SK-N-SH treated with all-trans-retinoic acid at 6 μM for 48 hours (cell line): Measurements from ENCODE around the gene LRP3.

ENCODE experiments used
- ATAC-seq: fragments of 200-7000 bp; cut with Tn5 transposase; 3 replicates; pipeline ENCODE4 v1.9.1; 2020; ENCODE audit warnings: mild to moderate bottlenecking, moderate library complexity
- ARNTL ChIP-seq: fragments of 450-650 bp; formaldehyde crosslinking; IDR thresholded peaks from 2 replicates; pipeline ENCODE4 v1.5.0; 2020; ENCODE audit warnings: low read depth, mild to moderate bottlenecking, moderate library complexity, borderline replicate concordance
- CSDC2 ChIP-seq: fragments of 250-450 bp; sonication (Bioruptor Pico); IDR thresholded peaks from 2 replicates; pipeline ENCODE4 v1.5.0; 2020; ENCODE audit warnings: mild to moderate bottlenecking, moderate library complexity
- ESRRG ChIP-seq: fragments of 250-450 bp; sonication (Bioruptor Pico); IDR thresholded peaks from 2 replicates; pipeline ENCODE4 v1.6.1; 2021; ENCODE audit warnings: mild to moderate bottlenecking
- GLIS3 ChIP-seq: fragments of 250-450 bp; sonication (Bioruptor Pico); IDR thresholded peaks from 2 replicates; pipeline ENCODE4 v1.5.0; 2020; ENCODE audit warnings: mild to moderate bottlenecking, moderate library complexity
- ISL1 ChIP-seq: fragments of 250-450 bp; sonication (Bioruptor Pico); IDR thresholded peaks from 2 replicates; pipeline ENCODE4 v2.1.2; 2022; ENCODE audit warnings: mild to moderate bottlenecking, moderate library complexity
- OSR1 ChIP-seq: fragments of 250-450 bp; sonication (Bioruptor Pico); IDR thresholded peaks from 2 replicates; pipeline ENCODE4 v1.8.0; 2022; ENCODE audit warnings: moderate library complexity, mild to moderate bottlenecking, inconsistent platforms
- PPARA ChIP-seq: fragments of 250-450 bp; sonication (Bioruptor Pico); IDR thresholded peaks from 2 replicates; pipeline ENCODE4 v1.5.0; 2020; ENCODE audit warnings: mild to moderate bottlenecking, borderline replicate concordance
- SNAI2 ChIP-seq: fragments of 250-450 bp; sonication (Bioruptor Pico); IDR thresholded peaks from 2 replicates; pipeline ENCODE4 v1.5.0; 2020; ENCODE audit warnings: mild to moderate bottlenecking, moderate library complexity
- TCF4 ChIP-seq: fragments of 250-450 bp; sonication (Bioruptor Pico); IDR thresholded peaks from 2 replicates; pipeline ENCODE4 v1.8.0; 2021; ENCODE audit warnings: mild to moderate bottlenecking, moderate library complexity, borderline replicate concordance
- TOX ChIP-seq: fragments of 250-450 bp; sonication (Bioruptor Pico); IDR thresholded peaks from 2 replicates; pipeline ENCODE4 v1.8.0; 2021; ENCODE audit warnings: mild to moderate bottlenecking, moderate library complexity, borderline replicate concordance
- ZC3H10 ChIP-seq: fragments of 250-450 bp; sonication (Bioruptor Pico); IDR thresholded peaks from 2 replicates; pipeline ENCODE4 v1.5.1; 2021; ENCODE audit warnings: mild to moderate bottlenecking, moderate library complexity
- ZFP3 ChIP-seq: fragments of 250-450 bp; sonication (Bioruptor Pico); IDR thresholded peaks from 2 replicates; pipeline ENCODE4 v1.5.0; 2020; ENCODE audit warnings: mild to moderate bottlenecking, moderate library complexity
- ZFP30 ChIP-seq: fragments of 450-650 bp; formaldehyde crosslinking; IDR thresholded peaks from 2 replicates; pipeline ENCODE4 v1.5.0; 2022; ENCODE audit warnings: mild to moderate bottlenecking, moderate library complexity
- ZNF565 ChIP-seq: fragments of 450-650 bp; formaldehyde crosslinking; conservative IDR thresholded peaks from 2 replicates; pipeline ENCODE4 v1.5.0; 2020; ENCODE audit warnings: low read depth, mild to moderate bottlenecking, moderate library complexity
- ZNF70 ChIP-seq: fragments of 450-650 bp; formaldehyde crosslinking; IDR thresholded peaks from 2 replicates; pipeline ENCODE4 v1.5.0; 2020; ENCODE audit warnings: mild to moderate bottlenecking, moderate library complexity
- ZNF8 ChIP-seq: fragments of 450-650 bp; formaldehyde crosslinking; IDR thresholded peaks from 2 replicates; pipeline ENCODE4 v1.5.0; 2020; ENCODE audit warnings: mild to moderate bottlenecking, moderate library complexity
- TF ChIP-seq, protein P1 (sequence below): fragments of 250-450 bp; sonication (Bioruptor Pico); IDR thresholded peaks from 2 replicates; pipeline ENCODE4 v1.8.0; 2021; ENCODE audit warnings: low read depth, mild to moderate bottlenecking, moderate library complexity, borderline replicate concordance
- TF ChIP-seq, protein P2 (sequence below): fragments of 250-450 bp; sonication (Bioruptor Pico); IDR thresholded peaks from 2 replicates; pipeline ENCODE4 v1.5.1; 2021; ENCODE audit warnings: mild to moderate bottlenecking, moderate library complexity
- TF ChIP-seq, protein P3 (sequence below): fragments of 250-450 bp; sonication (Bioruptor Pico); IDR thresholded peaks from 2 replicates; pipeline ENCODE4 v1.5.1; 2020; ENCODE audit warnings: low read depth, mild to moderate bottlenecking, moderate library complexity
- TF ChIP-seq, protein P4 (sequence below): fragments of 250-450 bp; sonication (Bioruptor Pico); IDR thresholded peaks from 2 replicates; pipeline ENCODE4 v1.8.0; 2020; ENCODE audit warnings: mild to moderate bottlenecking, moderate library complexity, borderline replicate concordance

Gene LRP3

DNA sequence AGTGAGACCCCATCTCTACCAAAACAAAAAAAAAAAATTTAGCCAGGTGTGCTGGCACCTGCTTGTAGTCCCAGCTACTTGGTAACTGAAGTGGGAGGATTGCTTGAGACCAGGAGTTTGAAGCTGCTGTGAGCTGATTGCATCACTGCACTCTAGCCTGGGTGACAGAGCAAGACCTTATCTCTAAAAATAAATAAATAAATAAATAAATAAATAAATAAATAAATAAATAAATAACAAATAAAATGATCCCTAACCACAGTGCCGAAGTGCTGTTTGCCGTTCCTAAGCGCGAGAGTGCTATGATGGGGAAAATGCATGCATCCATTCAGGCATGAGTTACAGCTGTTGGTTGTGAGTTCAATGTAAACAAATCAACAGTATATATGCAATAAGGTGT lies 35.0 kb upstream of the LRP3 start:
- no peak for ATAC-seq
- TF ChIP-seq TOX (CRISPR knock-in tag), result no peak
- no peak for TF ChIP-seq ISL1 (CRISPR knock-in tag)
- TF ChIP-seq CSDC2 (CRISPR knock-in tag), result no peak
- no peak for TF ChIP-seq ZNF565 (CRISPR knock-in tag)
- no peak for TF ChIP-seq TCF4 (CRISPR knock-in tag)
- TF ChIP-seq ZC3H10 (CRISPR knock-in tag), result no peak
- no peak for TF ChIP-seq SNAI2 (CRISPR knock-in tag)

DNA sequence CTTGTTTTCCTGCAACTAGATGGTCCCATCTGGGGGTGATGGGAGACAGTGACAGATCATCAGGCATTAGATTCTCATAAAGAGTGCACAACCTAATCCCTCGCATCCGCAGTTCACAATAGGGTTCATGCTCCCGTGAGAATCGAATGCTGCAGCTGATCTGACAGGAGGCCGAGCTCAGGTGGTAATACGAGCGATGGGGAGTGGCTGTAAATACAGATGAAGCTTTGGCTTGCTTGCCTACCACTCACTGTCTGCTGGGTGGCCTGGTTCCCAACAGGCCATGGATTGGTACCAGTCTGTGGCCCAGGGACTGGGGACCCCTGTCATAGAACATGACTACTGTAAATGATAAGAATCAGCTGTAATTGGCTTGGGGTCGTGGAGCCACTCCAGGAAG lies 34.2 kb upstream of the LRP3 start:
- no peak for ATAC-seq
- TF ChIP-seq CSDC2 (CRISPR knock-in tag), result no peak
- TF ChIP-seq PPARA, result no peak
- TF ChIP-seq ZNF8, result no peak
- no peak for TF ChIP-seq ZC3H10 (CRISPR knock-in tag)
- TF ChIP-seq ZFP3 (CRISPR knock-in tag), result no peak
- TF ChIP-seq TCF4 (CRISPR knock-in tag), result no peak
- no peak for TF ChIP-seq ZNF70
- TF ChIP-seq, protein P1, sequence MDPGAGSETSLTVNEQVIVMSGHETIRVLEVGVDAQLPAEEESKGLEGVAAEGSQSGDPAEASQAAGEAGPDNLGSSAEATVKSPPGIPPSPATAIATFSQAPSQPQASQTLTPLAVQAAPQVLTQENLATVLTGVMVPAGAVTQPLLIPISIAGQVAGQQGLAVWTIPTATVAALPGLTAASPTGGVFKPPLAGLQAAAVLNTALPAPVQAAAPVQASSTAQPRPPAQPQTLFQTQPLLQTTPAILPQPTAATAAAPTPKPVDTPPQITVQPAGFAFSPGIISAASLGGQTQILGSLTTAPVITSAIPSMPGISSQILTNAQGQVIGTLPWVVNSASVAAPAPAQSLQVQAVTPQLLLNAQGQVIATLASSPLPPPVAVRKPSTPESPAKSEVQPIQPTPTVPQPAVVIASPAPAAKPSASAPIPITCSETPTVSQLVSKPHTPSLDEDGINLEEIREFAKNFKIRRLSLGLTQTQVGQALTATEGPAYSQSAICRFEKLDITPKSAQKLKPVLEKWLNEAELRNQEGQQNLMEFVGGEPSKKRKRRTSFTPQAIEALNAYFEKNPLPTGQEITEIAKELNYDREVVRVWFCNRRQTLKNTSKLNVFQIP (CRISPR knock-in tag), result no peak
- TF ChIP-seq, protein P2, sequence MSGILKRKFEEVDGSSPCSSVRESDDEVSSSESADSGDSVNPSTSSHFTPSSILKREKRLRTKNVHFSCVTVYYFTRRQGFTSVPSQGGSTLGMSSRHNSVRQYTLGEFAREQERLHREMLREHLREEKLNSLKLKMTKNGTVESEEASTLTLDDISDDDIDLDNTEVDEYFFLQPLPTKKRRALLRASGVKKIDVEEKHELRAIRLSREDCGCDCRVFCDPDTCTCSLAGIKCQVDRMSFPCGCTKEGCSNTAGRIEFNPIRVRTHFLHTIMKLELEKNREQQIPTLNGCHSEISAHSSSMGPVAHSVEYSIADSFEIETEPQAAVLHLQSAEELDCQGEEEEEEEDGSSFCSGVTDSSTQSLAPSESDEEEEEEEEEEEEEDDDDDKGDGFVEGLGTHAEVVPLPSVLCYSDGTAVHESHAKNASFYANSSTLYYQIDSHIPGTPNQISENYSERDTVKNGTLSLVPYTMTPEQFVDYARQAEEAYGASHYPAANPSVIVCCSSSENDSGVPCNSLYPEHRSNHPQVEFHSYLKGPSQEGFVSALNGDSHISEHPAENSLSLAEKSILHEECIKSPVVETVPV (CRISPR knock-in tag), result no peak
- no peak for TF ChIP-seq ISL1 (CRISPR knock-in tag)
- TF ChIP-seq TOX (CRISPR knock-in tag), result no peak
- no peak for TF ChIP-seq ESRRG (CRISPR knock-in tag)
- no peak for TF ChIP-seq SNAI2 (CRISPR knock-in tag)
- TF ChIP-seq ZFP30 (CRISPR knock-in tag), result no peak
- no peak for TF ChIP-seq GLIS3 (CRISPR knock-in tag)

DNA sequence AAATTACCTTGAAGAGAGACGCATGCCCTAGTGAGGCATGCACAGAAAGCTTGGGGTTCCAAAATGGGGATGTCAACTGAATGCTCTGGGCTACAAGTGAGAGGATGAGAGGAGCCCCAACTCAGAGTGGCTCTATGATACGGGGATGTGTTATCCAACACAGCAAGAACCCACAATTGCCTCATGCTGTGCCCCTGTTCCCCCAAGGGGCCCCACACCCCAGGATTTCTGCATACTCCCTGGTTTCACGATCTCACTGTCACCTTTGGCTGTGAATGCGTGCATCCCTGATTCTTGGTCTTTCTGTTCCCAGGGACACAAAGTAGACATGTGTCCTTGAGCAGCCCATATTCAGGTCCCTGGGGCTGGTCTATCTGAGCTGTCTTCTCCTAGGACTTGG lies 32.9 kb upstream of the LRP3 start:
- no peak for ATAC-seq
- TF ChIP-seq, protein P3, sequence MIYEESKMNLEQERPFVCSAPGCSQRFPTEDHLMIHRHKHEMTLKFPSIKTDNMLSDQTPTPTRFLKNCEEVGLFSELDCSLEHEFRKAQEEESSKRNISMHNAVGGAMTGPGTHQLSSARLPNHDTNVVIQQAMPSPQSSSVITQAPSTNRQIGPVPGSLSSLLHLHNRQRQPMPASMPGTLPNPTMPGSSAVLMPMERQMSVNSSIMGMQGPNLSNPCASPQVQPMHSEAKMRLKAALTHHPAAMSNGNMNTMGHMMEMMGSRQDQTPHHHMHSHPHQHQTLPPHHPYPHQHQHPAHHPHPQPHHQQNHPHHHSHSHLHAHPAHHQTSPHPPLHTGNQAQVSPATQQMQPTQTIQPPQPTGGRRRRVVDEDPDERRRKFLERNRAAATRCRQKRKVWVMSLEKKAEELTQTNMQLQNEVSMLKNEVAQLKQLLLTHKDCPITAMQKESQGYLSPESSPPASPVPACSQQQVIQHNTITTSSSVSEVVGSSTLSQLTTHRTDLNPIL, result no peak
- TF ChIP-seq, protein P1 (CRISPR knock-in tag), result no peak
- TF ChIP-seq ESRRG (CRISPR knock-in tag) (no peak), ZNF70 (no peak), OSR1 (CRISPR knock-in tag) (no peak), TOX (CRISPR knock-in tag) (no peak), GLIS3 (CRISPR knock-in tag) (no peak), ARNTL (CRISPR knock-in tag) (no peak), TCF4 (CRISPR knock-in tag) (no peak), PPARA (no peak), ZFP3 (CRISPR knock-in tag) (no peak), ZNF8 (no peak), ZC3H10 (CRISPR knock-in tag) (no peak)
- TF ChIP-seq, protein P2 (CRISPR knock-in tag), result no peak
- TF ChIP-seq, protein P4, sequence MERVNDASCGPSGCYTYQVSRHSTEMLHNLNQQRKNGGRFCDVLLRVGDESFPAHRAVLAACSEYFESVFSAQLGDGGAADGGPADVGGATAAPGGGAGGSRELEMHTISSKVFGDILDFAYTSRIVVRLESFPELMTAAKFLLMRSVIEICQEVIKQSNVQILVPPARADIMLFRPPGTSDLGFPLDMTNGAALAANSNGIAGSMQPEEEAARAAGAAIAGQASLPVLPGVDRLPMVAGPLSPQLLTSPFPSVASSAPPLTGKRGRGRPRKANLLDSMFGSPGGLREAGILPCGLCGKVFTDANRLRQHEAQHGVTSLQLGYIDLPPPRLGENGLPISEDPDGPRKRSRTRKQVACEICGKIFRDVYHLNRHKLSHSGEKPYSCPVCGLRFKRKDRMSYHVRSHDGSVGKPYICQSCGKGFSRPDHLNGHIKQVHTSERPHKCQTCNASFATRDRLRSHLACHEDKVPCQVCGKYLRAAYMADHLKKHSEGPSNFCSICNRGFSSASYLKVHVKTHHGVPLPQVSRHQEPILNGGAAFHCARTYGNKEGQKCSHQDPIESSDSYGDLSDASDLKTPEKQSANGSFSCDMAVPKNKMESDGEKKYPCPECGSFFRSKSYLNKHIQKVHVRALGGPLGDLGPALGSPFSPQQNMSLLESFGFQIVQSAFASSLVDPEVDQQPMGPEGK (CRISPR knock-in tag), result no peak
